ENCODE measurements around the gene SDK1.
"Not testable (repeated sequence)": the region's sequence is repeated elsewhere in the genome, so short reads cannot be mapped to it uniquely, and the experiment has no call there.

SDK1 gene

DNA sequence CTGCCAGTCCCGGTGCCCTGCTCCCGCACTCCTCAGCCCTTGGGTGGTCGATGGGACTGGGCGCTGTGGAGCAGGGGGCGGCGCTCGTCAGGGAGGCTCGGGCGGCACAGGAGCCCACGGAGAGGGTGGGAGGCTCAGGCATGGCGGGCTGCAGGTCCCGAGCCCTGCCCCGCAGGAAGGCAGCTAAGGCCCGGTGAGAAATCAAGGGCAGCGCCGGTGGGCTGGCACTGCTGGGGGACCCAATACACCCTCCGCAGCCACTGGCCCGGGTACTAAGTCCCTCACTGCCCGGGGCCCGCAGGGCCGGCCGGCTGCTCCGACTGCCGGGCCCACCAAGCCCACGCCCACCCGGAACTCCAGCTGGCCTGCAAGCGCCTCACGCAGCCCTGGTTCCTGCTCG lies 1012.9 kb downstream of the SDK1 start:
- DNase-seq (ENCODE audit: low read depth in 3 of 3): not testable (repeated sequence)

DNA sequence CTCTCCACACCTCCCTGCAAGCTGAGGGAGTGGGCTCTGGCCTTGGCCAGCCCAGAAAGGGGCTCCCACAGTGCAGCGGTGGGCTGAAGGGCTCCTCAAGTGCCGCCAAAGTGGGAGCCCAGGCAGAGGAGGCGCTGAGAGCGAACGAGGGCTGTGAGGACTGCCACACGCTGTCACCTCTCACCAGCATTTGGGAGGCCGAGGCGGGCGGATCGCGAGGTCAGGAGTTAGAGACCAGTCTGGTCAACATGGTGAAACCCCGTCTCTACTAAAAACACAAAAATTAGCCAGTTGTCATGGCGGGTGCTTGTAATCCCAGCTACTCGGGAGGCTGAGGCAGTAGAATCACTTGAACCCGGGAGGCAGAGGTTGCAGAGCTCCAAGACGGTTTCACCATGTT lies 1013.3 kb downstream of the SDK1 start:
- DNase-seq (ENCODE audit: low read depth in 3 of 3): not testable (repeated sequence)
